T-helper 2 cell treated with Interferon-gamma antibody and Interleukin-4, amounts not matched to agents 5 μg/mL and 100 μg/mL, for 36 hours (primary cell): ENCODE data around the gene CRLF1.

Experiments
- DNase-seq: peaks from one replicate; pipeline ENCODE4 v3.0.0; 2021; ENCODE audit warnings: low spot score
- H3K27ac Mint-ChIP-seq: one replicate; pipeline ENCODE4 v1.8.0; 2021; ENCODE audit warnings: mild to moderate bottlenecking, mixed read lengths
- H3K27me3 Mint-ChIP-seq: one replicate; pipeline ENCODE4 v1.8.0; 2021; ENCODE audit warnings: low read depth, mixed read lengths
- H3K36me3 Mint-ChIP-seq: one replicate; pipeline ENCODE4 v1.8.0; 2021; ENCODE audit warnings: low read depth, mixed read lengths
- H3K4me1 Mint-ChIP-seq: one replicate; pipeline ENCODE4 v1.8.0; 2021; ENCODE audit warnings: low read depth, mixed read lengths
- H3K4me3 Mint-ChIP-seq: one replicate; pipeline ENCODE4 v1.8.0; 2022; ENCODE audit warnings: mild to moderate bottlenecking, moderate library complexity, mixed read lengths
- H3K9me3 Mint-ChIP-seq: one replicate; pipeline ENCODE4 v1.8.0; 2021; ENCODE audit warnings: mixed read lengths

CRLF1 gene

DNA sequence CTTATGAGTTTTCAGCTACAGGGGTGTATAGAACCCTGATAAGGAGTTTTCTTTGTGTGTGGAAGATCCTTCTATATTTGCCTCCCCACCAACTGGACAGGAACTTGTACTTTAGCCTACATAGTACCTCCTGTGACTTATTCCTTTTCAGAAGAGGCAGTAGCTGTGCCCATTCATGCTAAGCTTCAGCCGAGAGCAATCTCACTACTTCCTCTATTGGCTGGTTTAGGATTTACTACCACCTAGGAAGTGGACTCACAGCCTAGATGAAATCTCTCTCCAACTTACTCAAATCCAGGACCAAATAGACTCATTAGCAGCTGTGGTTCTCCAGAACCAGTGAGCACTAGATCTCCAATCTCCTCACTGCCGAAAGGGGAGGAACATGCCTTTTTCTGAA, 20.3 kb downstream of the CRLF1 start:
- Mint-ChIP-seq H3K9me3 (no peaks in the 10 kb centered on the region), H3K27me3 (no peaks in the 10 kb centered on the region), H3K4me1 (peaks cover 23% of the 10 kb centered on the region), H3K36me3 (peaks cover 14% of the 10 kb centered on the region), H3K4me3 (peak overlapping the region; percentile 4), H3K27ac (no peak overlapping the region)
- no peak for DNase-seq

DNA sequence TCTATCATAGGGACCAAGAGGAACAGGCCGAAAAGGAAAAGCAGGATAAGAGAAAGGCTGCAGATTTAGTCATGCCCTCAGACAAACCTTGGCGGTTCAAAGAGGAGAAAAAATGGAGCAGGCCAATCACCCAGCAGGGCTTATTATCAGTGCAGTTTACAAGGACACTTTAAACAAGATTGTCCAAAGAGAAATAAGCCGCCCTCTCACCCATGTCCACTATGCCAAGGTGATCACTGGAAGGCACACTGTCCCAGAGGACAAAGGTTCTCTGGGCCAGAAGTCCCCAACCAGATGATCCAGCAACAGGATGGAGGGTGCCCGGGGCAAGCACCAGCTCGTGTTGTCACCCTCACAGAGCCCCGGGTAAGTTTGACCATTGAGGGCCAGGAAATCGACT, 26.3 kb downstream of the CRLF1 start:
- no peak for DNase-seq
- no peak overlapping the region for H3K27ac Mint-ChIP-seq
- H3K9me3 Mint-ChIP-seq = no peaks in the 10 kb centered on the region
- peaks cover 8% of the 10 kb centered on the region for H3K4me1 Mint-ChIP-seq
- H3K4me3 Mint-ChIP-seq = no peak overlapping the region
- no peaks in the 10 kb centered on the region for H3K27me3 Mint-ChIP-seq
- H3K36me3 Mint-ChIP-seq = peaks cover 8% of the 10 kb centered on the region

DNA sequence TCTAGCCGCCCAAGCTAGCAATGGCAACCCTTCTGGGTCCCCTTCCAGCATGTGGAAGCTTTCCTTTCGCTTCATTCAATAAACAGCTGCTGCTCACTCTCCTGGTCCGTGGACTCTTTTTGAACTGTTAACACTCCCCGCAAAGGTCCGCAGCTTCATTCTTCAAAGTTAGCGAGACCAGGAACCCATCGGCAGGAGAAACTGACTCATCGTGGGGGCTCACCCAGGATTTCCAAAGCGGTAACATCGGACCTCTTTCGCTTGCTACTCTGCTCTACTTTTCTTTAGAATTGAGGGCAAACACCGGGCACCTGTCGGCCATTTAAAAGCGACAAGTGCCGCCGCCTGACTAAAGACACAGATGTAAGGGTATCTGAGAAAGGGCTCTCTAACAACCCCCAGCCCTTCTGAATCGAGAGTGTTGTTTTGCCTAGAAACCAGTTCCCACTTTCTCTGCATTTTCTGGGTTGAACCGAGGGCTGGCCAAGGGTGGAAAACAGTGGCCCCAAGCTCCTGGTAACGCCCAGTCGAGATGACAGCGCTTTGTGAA, 29.2 kb downstream of the CRLF1 start:
- no peak overlapping the region for H3K27ac Mint-ChIP-seq

DNA sequence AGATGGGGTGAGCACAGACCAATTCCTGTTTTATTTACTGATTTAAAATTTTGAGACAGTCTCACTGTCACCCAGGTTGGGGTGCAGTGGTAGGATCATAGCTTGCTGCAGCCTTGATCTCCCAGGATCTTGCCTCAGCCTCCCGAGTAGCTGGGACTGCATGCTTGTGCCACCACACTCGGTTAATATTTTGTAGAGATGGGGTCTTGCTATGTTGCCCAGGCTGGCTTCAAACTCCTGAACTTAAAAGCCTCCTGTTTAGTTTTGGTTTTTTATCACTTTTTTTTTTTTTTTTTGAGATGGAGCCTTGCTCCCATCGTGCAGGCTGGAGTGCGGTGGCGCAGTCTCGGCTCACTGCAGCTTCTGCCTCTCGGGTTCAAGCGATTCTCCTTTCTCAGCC, 30.2 kb downstream of the CRLF1 start:
- Mint-ChIP-seq H3K27ac (no peak overlapping the region), H3K36me3 (peaks cover 41% of the 10 kb centered on the region), H3K9me3 (no peaks in the 10 kb centered on the region), H3K4me1 (peaks cover 13% of the 10 kb centered on the region), H3K27me3 (no peaks in the 10 kb centered on the region), H3K4me3 (no peak overlapping the region)
- no peak for DNase-seq

More for the DNA sequence above, 29.2 kb downstream of the CRLF1 start:
- Mint-ChIP-seq H3K4me1 (peaks cover 12% of the 10 kb centered on the region), H3K9me3 (no peaks in the 10 kb centered on the region), H3K36me3 (peaks cover 36% of the 10 kb centered on the region), H3K27me3 (no peaks in the 10 kb centered on the region), H3K4me3 (no peak overlapping the region)
- DNase-seq = no peak

DNA sequence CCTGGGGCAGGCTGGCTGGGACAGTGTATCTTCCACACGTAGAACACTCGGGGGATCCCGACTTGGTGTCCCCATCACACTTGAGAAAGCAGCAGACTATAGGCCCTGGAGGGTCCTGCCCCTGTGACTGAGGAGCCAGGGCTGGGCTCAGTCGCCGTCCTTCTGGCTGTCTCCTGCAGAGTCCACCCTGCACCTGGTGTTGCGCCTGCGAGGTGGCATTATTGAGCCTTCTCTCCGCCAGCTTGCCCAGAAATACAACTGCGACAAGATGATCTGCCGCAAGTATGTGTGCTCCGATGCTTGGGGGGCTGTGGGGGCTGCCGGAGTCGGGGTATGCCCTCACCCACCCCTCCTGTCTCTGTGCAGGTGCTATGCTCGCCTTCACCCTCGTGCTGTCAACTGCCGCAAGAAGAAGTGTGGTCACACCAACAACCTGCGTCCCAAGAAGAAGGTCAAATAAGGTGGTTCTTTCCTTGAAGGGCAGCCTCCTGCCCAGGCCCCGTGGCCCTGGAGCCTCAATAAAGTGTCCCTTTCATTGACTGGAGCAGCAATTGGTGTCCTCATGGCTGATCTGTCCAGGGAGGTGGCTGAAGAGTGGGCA, 31.8 kb downstream of the CRLF1 start:
- H3K4me3 Mint-ChIP-seq = peak overlapping the region; percentile 24
- no peaks in the 10 kb centered on the region for H3K9me3 Mint-ChIP-seq
- H3K36me3 Mint-ChIP-seq = peaks cover 45% of the 10 kb centered on the region
- no peaks in the 10 kb centered on the region for H3K27me3 Mint-ChIP-seq
- no peak overlapping the region for H3K27ac Mint-ChIP-seq
- DNase-seq = no peak
- peaks cover 14% of the 10 kb centered on the region for H3K4me1 Mint-ChIP-seq

DNA sequence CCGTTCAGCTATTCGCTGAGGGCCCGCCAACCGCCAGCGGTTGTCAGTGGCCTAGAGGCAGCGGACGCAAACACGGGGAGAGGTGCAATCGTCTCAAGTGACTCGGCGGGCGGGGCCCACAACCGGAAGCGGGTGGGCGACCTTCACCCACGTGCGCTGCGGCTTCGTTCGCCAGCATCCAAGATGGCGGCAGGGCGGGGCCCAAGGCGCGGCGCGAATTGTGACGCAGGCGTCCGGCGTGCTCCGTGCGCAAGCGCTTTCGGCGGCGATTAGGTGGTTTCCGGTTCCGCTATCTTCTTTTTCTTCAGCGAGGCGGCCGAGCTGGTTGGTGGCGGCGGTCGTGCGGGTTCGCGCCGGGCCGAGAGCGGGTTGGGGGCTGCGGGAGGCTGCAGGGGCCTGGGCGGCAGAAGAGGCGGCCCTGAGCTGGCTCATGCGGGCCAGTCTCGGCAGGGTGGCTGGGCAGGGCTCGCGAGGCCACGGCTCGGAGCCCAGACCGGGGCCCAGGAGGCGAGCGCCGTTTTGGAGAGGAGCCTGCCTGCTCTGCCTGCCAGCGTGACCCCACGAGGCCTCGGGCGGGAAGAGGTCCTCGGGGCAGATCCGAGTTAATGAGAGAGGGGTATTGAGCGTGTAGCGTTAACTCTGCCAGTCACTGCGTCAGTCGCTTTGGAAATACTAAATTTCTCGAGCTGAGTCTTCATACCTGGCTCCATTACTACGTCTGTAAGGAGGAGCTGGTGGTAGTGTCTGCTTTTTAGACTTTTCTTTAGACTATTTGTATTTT, 34.8 kb downstream of the CRLF1 start, which contains the start of gene UBA52:
Gene UBA52 (plus strand): TSS at position 294 of the 781 bp plus-strand sequence. CDS start 1,444 bp downstream, outside the sequence.
- H3K27ac Mint-ChIP-seq = peak within 1 kb of the TSS; percentile 95
- H3K4me1 Mint-ChIP-seq = peaks cover 10% of the 10 kb centered on the region
- peak within 1 kb of the TSS; percentile 91 for H3K4me3 Mint-ChIP-seq
- no peaks in the 10 kb centered on the region for H3K9me3 Mint-ChIP-seq
- H3K36me3 Mint-ChIP-seq = peaks cover 63% of the 10 kb centered on the region
- DNase-seq = peak; percentile 100
- H3K27me3 Mint-ChIP-seq = no peaks in the 10 kb centered on the region

DNA sequence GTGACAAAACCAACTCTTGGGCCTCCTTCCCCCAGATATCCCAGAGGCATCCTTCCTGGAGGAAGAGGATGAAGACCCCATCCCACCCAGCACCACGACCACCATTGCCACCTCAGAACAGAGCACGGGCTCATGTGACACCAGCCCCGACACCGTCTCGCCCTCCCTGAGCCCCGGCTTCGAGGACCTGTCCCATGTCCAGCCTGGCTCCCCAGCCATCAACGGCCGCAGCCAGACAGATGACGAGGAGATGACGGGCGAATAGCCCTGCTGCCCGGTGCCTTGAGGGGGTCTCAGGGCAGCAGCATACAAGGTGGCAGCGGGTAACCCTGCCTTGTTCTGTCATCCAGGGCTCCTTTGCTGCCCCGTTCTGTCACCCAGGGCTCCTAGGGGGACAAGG, 38.2 kb downstream of the CRLF1 start:
- H3K27ac Mint-ChIP-seq = no peak overlapping the region
- no peaks in the 10 kb centered on the region for H3K27me3 Mint-ChIP-seq
- no peaks in the 10 kb centered on the region for H3K9me3 Mint-ChIP-seq
- H3K36me3 Mint-ChIP-seq = peaks cover 55% of the 10 kb centered on the region
- peaks cover 10% of the 10 kb centered on the region for H3K4me1 Mint-ChIP-seq
- H3K4me3 Mint-ChIP-seq = no peak overlapping the region
- no peak for DNase-seq

DNA sequence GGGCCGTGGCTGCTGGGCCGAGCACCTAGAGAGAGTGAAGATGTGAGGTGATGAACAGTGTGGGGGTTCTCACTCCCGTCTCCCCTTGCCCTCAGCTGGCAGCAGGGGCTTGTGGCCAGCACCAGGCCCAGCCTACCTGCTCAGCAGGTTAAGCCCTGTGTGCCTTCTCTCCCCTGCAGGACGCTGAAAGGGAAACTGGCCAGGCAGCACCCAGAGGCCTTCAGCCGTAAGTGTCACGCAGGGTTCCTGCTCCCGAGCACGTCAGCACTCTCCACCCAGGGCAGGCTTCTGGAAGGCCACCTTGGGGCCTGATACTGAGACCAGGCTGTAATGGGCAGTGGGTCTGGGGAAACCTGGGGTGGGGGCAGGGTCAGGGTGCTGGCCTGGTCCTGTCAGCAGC, 39.6 kb downstream of the CRLF1 start:
- no peak for DNase-seq
- peaks cover 51% of the 10 kb centered on the region for H3K36me3 Mint-ChIP-seq
- peaks cover 1% of the 10 kb centered on the region for H3K4me1 Mint-ChIP-seq
- no peaks in the 10 kb centered on the region for H3K27me3 Mint-ChIP-seq
- H3K9me3 Mint-ChIP-seq = no peaks in the 10 kb centered on the region
- H3K4me3 Mint-ChIP-seq = no peak overlapping the region
- no peak overlapping the region for H3K27ac Mint-ChIP-seq

DNA sequence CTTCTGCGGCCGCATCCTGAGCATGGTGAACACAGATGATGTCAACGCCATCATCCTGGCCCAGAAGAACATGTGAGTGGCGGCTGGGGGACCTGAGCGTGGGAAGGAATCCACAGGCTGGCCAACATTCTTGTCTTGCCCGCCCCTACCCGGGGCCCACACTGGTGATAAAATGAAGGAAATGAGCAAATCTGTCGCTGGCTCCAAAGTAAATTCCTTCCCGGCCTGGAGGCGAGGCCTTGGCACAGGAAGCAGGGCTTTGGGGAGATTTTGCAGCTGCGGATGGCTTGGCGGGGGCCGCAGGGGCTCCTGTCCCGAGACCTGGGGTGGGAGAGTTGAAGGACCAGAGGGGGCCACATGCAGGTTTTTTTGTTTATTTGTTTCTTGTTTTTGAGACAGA, 44.5 kb downstream of the CRLF1 start:
- H3K4me1 Mint-ChIP-seq = peaks cover 18% of the 10 kb centered on the region
- H3K9me3 Mint-ChIP-seq = no peaks in the 10 kb centered on the region
- H3K36me3 Mint-ChIP-seq = peaks cover 39% of the 10 kb centered on the region
- no peak overlapping the region for H3K27ac Mint-ChIP-seq
- no peak for DNase-seq
- H3K4me3 Mint-ChIP-seq = no peak overlapping the region
- H3K27me3 Mint-ChIP-seq = no peaks in the 10 kb centered on the region

DNA sequence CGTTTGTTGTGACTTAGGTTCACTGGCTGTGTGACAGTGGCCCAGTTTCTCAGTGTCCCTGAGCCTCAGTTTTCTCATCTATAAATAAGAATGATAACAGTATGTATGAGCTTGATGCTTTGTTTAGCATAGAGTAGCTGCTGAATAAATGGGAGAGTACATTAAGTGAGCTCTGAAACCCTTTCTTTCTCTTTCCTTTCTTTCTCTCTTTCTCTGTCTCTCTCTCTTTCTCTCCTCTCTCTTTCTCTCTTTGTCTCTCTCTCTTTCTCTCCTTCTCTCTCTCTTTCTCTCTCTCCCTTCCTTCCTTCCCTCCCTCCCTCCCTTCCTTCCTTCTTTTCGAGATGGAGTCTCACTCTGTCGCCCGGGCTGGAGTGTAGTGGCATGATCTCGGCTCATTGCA, 46.9 kb downstream of the CRLF1 start:
- H3K9me3 Mint-ChIP-seq = no peaks in the 10 kb centered on the region
- no peaks in the 10 kb centered on the region for H3K27me3 Mint-ChIP-seq
- peaks cover 29% of the 10 kb centered on the region for H3K36me3 Mint-ChIP-seq
- peak overlapping the region; percentile 92 for H3K4me3 Mint-ChIP-seq
- no peak for DNase-seq
- H3K27ac Mint-ChIP-seq = peak overlapping the region; percentile 68
- H3K4me1 Mint-ChIP-seq = peaks cover 18% of the 10 kb centered on the region

DNA sequence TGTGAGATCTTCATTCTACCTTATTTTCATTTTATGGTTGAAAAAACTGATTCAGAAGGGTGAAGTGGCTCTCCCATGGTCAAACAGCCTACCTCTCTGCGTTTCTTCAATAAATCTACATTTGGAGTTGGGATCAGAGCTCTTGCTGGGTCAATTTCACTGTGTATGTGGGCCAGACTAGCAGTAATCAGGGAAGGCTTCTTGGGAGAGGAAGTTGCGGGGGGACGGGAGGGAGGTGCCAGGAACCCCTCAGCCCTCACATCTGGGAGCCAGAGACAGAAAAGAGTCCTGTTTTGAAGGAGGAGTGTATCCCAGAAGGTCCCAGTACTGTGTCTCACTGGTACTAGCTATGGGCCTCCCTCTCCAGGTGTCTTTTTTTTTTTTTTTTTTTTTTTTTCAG, 48.0 kb downstream of the CRLF1 start:
- H3K4me3 Mint-ChIP-seq = peak overlapping the region; percentile 92
- H3K27ac Mint-ChIP-seq = peak overlapping the region; percentile 90
- DNase-seq = no peak
- peaks cover 18% of the 10 kb centered on the region for H3K4me1 Mint-ChIP-seq
- H3K36me3 Mint-ChIP-seq = peaks cover 23% of the 10 kb centered on the region
- no peaks in the 10 kb centered on the region for H3K9me3 Mint-ChIP-seq
- H3K27me3 Mint-ChIP-seq = no peaks in the 10 kb centered on the region

DNA sequence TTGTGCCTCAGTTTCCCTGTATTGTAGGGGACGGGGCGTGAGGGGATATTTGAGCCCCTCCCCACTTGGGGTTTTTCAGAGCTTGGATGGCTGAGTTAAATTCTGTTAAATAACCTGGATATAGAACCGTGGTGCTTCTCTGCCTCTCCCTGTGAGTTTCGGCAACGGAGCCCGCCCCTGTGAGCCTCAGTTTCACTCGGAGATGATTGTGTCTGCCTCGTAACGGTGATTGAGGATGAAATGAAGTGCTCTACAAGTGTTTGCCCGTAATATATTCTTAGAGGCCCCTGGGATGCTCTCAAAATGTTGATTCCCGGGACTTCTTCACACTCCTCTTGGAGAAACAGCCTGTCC, 48.4 kb downstream of the CRLF1 start:
- Mint-ChIP-seq H3K4me3 (peak overlapping the region; percentile 92), H3K4me1 (peaks cover 18% of the 10 kb centered on the region), H3K27me3 (no peaks in the 10 kb centered on the region), H3K9me3 (no peaks in the 10 kb centered on the region), H3K27ac (peak overlapping the region; percentile 90), H3K36me3 (peaks cover 23% of the 10 kb centered on the region)
- DNase-seq = no peak

DNA sequence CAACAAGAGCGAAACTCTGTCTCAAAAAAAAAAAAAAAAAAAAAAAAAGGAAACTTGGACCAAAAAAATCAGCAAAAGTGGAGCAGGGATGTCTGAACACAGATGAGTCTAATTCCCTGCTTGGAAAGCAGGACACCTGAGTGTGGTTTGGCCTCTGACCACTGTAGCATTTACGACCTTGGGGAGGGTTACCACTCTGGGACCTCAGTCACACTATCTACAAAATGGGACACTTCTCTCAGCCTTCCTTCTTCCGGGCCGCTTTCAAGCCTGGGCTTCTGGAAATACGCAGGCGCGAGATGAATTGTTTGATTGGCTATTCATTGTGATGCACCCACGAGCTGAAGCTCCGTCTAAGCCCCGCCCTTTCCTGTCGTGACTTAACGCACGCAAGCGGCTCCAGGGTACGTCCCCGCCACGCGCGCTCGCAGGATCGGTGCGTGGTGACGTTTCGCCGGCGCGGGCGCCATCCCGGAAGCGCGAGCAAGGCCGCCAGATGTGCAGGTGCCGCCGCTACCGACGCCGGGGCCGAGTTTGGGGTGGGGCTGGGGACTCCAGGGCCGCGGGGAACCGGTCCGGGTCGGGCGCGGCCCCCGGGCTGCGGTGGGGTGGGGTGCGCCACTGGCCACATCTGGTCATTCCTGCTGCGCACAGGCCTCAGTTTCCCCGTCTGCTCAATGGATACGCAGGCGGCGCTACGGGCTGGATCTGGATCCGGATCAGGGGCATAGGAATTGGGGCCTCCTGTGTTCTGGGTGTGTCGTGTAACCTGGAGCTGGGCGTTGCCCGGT, 49.0 kb downstream of the CRLF1 start, which contains the start of gene KXD1:
Gene KXD1 (plus strand): TSS at position 460 of the 791 bp plus-strand sequence. CDS start 4,187 bp downstream, outside the sequence.
- H3K27me3 Mint-ChIP-seq = no peaks in the 10 kb centered on the region
- H3K4me1 Mint-ChIP-seq = peaks cover 18% of the 10 kb centered on the region
- DNase-seq = peak; percentile 99
- H3K9me3 Mint-ChIP-seq = no peaks in the 10 kb centered on the region
- H3K27ac Mint-ChIP-seq = peak within 1 kb of the TSS; percentile 95
- H3K4me3 Mint-ChIP-seq = peak within 1 kb of the TSS; percentile 92
- H3K36me3 Mint-ChIP-seq = peaks cover 18% of the 10 kb centered on the region

DNA sequence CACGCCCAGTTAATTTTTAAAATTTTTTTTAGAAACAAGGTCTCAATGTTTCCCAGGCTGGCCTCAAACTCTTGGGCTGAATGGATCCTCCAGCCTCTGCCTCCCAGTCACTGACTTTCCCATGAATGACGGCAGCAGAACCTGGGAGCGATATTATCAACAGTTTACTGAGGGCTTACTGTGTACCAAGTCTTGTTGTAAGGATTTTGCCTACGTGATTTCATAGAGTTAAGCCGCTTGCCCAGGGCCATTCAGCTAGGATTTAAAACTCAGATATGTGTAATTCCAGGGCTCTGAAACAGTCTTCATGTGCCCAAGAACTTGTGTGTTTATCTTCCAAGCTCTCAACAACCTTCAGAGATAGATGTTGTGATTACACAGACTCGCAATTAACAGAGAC, 55.0 kb downstream of the CRLF1 start:
- Mint-ChIP-seq H3K9me3 (no peaks in the 10 kb centered on the region), H3K27me3 (no peaks in the 10 kb centered on the region), H3K4me3 (no peak overlapping the region), H3K4me1 (no peaks in the 10 kb centered on the region), H3K27ac (no peak overlapping the region), H3K36me3 (no peaks in the 10 kb centered on the region)
- DNase-seq = no peak
